GM21367 (cell line): ENCODE results near the gene GZF1.

ENCODE experiments used
- ATAC-seq: cut with Tn5 transposase; IDR thresholded peaks from one replicate; pipeline ENCODE4 v1.9.1; 2021; ENCODE audit not compliant: unreplicated experiment

GZF1 gene

DNA sequence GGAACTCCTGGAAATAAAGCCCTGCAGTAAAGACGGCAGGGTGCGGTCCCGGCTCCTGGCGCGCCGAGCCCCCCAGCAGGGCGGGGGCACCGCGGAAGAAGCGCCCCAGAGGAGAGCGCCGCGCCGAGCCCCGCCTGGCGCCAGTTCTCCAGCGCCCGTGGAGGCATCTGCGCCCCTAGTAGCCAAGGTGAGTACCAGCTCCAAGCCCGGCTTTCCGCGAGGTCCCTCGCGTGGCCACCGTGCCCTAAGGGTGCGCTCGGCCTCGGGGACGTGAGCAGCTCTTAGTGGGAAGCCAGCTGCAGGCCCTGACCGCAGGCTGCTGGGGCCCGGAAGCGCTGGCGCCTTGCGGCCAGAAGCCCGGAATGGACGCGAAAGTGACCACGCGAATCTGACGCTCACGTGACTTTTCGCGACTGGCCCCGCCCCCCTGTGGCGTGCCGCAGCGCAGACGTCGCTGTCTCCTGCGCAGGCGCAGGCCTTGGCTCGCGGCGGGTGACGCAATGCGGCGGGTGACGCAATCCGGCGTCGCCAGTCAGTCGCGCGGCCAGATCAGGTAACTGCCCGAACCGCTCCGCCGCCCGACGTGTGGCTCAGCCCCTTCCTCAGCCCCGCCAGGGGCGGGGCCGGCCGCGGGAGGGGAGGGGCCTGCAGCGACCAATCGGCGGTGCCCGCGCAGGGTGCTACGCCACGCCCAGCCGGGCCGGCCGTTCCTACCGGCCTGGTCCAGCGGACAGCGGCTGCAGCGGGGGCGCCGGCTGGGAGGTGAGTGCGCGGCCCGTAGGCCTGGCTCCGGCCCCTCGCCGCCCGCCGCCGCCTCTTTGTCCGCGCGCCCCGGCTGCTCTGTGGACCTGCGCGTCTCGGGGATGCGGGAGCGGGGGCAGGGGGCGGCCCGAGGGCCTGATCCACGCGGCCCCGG is at the start of gene GZF1:
Gene GZF1 (plus strand): TSS at position 707 of the 916 bp plus-strand sequence. CDS start 2,202 bp downstream, outside the sequence.
- peak; percentile 54 for ATAC-seq

DNA sequence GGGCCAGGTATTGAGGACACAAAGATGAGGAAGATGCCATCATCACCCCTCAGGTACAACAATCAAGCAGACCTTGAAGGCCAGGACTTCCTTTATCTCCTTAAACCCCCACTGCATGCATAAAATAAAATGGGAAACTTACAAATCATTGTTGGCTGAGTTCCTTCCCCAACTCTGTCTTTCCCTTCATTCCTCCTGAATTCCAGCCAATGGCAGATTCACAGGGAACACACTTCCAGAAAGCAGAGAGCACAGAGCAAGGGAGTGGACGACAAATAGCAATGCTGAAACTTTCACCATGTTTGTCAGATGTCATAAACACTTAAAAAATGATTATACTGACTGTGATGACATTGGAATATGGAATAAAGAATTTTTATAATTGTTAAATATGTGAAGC is 48.7 kb upstream of the GZF1 start:
- no peak for ATAC-seq

DNA sequence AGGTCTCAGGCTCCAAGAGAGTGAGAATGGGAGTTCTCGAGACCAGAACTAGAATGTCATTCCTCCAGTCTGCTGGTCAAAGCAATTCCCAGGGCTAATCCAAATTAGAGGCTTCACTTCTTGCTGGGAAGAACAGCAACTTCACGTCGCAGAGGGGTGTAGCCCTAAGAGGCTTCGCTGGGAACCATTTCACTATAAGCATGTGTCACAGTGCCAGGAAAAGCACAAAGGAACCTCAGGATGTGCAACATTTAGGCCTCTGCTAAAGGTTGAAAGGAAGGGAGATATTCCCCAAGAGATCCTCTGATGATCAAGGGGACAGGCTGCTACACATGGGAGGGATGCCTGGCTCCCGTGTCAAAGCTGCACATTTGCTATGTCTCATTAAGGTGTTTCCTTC is 47.3 kb upstream of the GZF1 start:
- ATAC-seq, result no peak

DNA sequence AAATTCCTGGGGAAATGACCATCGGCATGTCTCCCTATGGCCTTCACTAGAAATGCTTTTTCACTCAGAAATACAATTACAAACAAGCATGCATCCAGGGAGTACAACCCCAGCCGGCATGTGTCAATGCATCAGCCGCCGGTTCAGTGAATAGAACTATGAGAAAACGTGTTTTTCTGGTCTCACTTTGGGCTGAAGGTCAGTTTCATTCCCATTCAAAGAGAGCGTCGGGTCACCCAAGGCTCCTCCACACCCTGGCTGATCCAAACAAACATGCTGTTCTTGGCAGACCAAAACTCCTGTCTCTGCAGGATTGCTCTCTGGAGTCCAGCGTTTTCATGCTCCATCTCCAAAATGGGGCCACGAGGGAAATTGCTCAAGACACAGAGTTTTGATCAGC is 46.9 kb upstream of the GZF1 start:
- ATAC-seq, result no peak

DNA sequence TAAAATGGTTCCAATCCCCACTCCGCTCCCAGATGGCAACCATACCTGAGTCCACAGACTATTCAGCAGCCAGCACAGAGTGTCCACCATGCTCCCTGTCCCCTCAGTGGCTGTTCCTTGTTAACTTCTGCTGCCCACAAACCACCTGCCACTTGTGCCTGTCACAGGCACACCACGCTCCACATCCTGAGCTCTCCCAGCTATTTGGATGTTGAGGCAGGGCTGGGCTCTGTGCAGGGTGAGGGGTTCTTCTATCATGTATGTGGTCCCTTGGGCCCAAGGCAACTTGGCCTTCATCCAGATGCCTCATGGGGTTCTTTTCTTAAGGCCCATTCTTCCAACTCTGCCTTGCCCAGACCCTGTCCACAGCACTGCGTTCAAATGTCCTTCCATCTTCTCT is 45.4 kb upstream of the GZF1 start:
- no peak for ATAC-seq

DNA sequence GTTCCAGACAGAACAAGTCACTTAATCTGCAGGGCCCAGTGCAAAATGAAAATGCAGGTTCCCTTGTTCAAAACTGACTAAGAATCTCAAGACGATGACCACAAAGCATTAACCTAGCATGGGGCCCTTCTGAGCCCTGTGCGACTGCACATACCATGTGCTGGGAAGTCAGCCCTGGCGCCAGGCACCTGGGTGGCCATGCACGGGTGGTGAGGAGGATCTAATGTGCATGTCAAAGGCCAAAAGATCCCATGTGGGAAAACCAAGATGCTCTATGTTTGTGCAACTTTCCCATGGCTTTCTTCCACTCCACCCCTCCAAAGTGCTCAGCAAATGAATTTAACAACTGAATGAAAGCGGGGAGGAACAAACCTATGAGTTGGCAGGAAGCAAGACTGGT is 44.9 kb upstream of the GZF1 start:
- no peak for ATAC-seq

DNA sequence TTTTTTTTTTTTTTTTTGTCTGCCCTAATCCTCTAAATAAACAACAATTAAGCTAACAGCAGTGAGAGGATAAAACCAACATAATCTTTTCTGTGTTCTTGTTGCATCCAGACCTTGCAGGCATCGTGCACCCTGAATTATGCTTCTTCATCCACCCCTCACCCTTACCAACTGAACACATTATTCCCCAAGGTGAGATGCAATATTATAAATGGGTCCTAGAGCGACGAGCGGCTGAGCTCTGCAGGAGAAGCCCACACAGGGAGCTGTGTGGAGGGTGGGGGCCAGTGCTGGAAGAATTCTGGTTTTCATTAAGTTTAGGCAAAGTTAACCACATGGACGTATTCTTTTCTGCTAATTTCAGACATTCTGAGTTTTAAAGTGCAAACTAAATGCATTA is 43.6 kb upstream of the GZF1 start:
- no peak for ATAC-seq

DNA sequence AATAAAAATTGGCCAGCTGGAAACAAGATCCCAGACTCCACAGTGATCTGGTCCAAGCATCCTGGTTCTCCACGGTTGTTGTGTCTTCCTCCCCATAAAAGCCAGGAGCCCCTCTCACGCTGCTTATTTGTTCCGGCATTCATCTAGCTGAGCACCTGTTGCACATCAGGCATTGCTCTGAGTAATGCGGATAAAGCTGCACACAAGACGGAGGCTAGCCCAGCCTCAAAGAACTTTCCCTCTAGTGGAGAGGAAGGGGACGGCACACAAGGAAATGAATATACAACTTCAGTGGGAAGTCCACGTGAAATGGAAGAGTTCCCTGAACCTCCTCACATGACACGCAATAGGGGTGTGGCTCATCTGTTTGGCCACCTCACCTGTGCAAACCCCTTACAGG is 41.7 kb upstream of the GZF1 start:
- ATAC-seq, result no peak

DNA sequence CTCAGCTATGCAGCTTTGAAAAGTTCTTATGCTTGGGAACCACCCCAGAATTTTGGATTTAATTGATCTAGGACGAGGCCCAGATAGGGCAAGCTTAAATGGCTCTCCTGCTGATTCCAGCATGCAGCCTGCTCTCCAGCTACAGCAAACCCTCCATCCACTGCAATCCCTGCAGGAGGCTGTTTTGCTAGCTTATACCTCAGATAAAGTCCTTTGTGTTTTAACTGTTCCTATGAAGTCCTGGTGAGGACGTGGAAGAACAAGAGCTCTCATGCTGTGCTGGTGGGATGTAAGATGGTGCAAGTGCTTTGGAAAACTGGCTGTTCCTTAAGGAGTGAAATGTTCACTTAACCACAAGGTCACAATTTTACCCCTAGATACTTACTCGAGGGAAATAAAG is 36.9 kb upstream of the GZF1 start:
- ATAC-seq, result no peak

DNA sequence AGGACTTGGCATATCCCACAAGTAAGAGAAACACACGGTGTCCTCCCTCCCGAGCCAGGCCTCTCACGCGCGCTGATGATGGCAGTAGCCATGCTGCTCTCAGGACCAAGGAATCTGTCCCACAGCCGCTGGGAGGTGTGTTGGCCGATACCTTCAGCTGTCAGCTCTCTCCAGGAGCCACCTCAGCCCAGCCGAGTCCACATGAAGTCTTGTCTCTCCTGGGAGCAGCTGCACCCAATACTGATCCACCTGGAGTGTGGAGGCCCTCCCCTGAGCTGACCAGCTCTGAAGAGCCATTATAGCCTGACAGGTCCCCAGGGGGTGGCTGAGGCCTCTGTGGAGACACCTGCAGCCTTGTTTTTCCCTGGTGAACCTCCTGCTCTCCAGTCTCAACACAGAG is 35.2 kb upstream of the GZF1 start:
- no peak for ATAC-seq

DNA sequence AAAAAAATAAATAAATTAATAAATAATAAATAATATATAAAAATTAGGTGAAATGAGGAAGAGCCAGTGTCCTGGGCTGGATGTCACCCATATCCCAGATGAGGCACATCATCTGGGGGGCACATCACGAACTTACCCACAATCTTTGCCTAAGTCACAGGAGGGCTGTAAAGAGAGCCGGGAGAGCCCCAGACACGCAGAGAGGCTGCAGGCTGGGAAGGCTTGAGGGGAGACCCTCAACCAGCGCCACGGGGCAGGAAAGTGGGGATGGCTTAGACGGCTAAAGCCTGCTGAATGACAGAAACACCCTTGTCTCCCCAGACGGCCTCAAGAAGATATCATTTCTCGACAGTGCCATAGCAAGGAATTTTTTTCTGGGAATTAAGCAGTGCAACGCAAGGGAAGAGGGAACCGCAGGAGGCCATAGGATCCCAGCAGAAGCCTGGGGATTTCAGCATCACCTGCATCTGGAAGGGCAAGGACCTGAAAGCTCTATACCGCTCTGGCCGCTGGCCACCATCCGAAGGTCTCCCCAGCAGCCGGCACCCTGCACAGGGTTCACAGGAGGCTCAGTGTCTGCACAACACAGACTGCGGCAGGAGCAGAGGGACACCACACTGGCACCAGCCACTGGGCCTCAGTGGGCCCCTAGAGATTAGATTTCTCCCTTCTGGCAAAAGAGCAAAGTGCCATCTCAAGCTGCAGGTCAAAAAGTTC is 34.2 kb upstream of the GZF1 start:
- ATAC-seq, result no peak

DNA sequence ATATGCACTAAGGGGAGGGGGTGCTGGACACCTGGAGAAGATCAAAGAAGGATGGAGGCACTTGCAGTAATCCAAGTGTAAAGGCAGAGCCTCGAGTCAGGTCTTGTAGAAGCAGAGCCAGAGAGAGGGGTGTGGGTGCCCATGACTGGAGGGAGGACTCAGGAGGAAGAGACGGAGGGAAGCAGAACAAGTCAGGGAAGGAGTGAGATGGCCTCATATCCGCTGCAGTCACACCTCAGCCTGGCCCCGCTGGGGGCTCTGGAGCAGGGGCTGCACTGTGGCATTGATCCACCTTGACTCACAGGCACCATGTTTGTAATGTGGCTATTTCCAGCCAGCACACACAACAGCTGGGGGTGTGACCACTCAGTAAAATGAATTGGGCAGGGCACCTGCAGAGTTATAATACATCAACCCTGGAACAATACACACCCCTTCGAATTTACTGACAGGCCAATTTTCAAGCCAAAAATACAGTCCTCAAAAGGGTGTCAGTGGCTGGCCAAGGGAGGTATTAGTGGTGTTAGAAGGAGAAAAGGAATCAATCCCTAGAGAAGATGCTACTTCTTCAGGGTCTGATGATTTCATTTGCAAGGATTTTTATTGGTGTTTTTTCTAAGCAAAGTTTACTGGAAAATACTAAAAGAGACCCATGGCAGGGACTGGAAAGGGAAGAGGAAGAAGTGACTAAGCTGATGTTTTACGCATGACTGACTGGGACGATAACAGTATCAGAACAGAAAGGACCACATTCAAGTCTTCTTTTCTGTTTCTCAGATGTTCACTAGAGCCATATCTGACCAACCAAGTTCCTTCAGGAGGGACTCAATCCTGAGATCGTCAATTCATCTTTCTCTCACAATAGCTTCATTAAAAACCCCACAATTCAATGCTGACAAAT is 30.3 kb upstream of the GZF1 start:
- no peak for ATAC-seq

DNA sequence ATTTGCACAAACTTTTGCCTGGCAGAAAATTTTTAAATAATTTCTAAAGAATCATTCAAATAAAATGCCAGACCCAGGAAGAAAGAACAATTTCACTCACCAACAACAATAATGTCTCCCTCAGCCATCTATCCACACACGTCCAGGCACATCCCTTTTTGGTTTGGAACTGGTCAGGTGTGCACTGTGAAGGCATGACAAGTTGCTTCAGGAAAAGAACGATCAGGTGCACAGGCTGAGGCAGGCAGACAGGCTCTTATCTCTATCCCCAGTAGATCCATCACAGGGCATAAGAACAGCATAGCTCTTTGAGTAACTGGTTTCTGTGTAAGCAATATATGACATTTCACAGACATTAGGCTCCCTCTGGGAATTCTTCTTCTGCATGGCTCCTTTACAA is 29.5 kb upstream of the GZF1 start:
- no peak for ATAC-seq

DNA sequence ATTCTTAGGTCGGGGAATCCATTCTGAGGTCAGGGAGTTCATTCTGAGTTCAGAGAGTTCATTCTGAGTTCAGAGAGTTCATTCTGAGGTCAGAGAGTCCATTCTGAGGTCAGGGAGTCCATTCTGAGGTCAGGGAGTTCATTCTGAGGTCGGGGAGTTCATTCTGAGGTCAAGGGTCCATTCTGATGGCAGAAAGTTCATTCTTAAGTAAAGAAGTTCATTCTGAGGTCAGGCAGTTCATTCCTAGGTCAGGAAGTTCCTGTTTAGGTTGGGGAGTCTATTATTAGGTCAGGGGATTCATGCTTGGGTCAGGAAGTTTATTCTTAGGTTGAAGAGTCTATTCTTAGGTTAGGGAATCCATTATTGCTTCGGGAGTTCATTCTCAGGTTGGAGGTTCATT is 27.9 kb upstream of the GZF1 start:
- no peak for ATAC-seq

DNA sequence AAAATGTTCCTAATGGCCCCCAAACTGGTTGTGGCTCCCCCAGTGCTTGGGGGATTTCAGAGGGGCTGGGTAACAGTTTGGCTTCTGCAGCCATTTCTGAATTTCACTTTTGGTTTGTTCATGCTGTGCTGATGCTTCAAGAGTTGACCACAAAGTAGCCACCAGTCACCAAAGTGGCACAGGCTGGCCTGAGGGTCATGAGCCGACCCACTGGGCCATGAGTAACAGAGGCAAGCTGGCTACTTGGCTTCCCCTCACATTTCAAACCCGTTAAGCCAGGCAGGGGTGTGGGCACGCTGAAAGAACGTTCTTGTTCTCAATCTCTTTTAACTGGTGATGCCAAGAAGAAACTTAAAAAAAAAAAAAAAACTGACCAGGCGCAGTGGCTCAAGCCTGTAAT is 26.5 kb upstream of the GZF1 start:
- ATAC-seq, result no peak

DNA sequence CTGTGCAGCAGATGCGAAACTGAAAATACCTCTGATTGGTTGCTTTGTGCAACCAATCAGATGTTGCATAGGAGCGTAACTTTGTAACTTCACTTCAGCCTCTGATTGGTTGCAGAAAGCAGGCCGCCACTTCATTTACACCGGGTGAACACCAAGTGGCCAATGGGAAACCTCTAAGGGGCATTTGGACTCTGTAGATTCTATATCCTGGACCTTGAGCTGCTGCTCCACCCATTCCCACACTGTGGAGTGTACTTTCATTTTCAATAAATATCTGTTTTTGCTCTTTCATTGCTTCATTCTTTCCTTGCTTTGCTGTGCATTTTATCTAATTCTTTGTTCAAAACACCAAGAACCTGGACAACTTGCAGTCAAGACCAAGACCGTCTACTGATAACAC is 25.5 kb upstream of the GZF1 start:
- ATAC-seq, result no peak

DNA sequence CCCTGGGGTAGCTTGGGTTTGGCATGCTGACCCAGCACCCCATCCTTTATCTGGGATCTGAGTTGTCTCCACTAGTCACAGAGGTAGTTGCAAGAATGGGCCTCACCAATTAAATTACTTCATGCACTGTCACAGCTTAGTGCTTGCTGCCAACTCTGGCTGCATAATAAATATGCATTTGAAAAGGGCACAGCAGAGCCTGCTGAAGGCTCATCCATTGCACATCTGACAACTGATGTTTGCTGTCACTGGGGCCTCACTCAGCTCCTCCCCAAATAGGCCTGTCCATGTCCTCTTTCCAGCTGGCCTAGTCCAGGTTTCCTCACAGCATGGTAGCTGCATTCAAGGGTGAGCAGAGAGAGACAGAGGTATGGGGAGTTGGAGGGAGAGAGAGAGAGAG is 24.7 kb upstream of the GZF1 start:
- no peak for ATAC-seq

DNA sequence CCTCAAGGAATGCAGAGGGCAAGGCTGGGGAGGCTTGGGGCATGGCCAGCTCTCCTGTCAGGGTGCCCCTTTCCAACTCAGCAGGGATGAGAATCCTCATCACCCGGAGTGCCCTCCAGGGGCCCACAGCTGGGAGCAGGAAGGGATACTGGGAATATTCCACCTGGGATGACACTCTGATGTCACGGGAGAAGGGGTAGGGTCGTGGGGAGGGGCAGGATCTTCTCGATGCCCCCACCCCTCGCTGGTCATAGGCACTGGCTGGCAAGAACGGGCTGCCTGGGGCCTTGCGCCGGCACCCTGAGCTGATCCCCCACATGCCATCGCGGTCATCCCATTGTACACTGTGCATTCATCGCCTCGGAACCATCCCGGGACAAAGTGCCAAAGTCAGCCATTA is 22.0 kb upstream of the GZF1 start:
- no peak for ATAC-seq

DNA sequence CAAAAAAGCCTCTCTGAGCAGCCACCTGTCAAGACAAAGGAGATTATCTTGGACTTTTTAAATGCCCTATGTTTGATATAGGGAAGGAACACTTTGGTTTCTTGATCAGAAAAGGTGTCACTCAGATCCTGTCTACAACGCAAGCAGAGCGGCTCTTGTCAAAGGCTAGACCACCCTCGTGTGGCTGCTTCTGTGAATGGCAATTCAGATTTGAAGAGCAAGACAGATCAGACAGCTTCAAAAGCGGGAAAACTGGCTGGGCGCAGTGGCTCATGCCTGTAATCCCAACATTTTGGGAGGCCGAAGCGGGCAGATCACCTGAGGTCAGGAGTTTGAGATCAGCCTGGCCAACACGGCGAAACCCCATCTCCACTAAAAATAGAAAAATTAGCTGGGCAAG is 21.5 kb upstream of the GZF1 start:
- ATAC-seq, result no peak

DNA sequence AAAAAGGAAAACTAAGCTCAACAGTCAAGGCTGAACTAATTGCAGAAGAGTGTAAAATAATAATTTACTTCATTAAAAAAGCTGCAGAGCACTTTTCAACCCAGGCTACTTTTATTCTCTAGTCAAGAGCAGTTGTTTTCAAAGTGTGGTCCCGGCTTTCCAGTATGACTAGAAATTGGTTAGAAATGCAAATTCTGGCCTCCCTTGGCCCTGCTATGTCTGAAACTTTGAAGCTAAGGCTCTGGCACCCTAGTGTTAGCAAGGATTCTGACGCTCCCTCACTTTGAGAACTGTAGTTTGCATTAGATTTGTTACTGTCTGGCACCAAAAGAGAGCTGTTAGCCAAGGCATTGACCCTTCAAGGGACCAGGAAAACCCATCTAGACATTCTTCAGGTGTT is 20.9 kb upstream of the GZF1 start:
- ATAC-seq, result peak; percentile 61

DNA sequence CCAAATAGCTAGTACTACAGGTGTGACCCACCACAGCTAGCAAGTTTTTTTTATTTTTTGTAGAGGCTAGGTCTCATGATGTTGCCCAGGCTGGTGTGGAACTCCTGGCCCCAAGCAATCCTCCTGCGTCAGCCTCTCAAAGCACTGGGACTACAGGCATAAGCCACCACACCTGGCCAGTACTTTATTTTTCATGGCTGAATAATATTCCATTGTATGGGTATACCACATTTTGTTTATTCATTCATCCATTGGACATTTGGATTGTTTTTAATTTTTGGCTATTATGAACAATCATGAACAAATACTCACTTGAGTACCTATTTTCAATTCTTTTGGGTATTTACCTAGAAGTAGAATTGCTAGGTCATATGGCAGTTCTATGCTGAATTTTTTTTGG is 18.4 kb upstream of the GZF1 start:
- no peak for ATAC-seq
